Loucy (cell line): ENCODE measurements around the gene KCTD8.

Experiments
- CTCF ChIP-seq: fragments of 200-600 bp; sonication (generic); conservative IDR thresholded peaks from 2 replicates; pipeline ENCODE4 v1.5.1; 2014; ENCODE audit warnings: mild to moderate bottlenecking, antibody characterized with exemption, low read length
- EZH2phosphoT487 ChIP-seq: fragments of 200-600 bp; IDR thresholded peaks from 2 replicates; pipeline ENCODE4 v1.6.1; 2018; ENCODE audit warnings: antibody characterized with exemption, mild to moderate bottlenecking, moderate library complexity, borderline replicate concordance

GRCh38 chr4:44161756-44162155, 286.9 kb downstream of the KCTD8 start:
- TF ChIP-seq CTCF (no peak), EZH2phosphoT487 (no peak)
